ENCODE results near the gene TMEM88.
"Not testable (repeated sequence)": the region's sequence is repeated elsewhere in the genome, so short reads cannot be mapped to it uniquely, and the experiment has no call there.

TMEM88 gene

DNA sequence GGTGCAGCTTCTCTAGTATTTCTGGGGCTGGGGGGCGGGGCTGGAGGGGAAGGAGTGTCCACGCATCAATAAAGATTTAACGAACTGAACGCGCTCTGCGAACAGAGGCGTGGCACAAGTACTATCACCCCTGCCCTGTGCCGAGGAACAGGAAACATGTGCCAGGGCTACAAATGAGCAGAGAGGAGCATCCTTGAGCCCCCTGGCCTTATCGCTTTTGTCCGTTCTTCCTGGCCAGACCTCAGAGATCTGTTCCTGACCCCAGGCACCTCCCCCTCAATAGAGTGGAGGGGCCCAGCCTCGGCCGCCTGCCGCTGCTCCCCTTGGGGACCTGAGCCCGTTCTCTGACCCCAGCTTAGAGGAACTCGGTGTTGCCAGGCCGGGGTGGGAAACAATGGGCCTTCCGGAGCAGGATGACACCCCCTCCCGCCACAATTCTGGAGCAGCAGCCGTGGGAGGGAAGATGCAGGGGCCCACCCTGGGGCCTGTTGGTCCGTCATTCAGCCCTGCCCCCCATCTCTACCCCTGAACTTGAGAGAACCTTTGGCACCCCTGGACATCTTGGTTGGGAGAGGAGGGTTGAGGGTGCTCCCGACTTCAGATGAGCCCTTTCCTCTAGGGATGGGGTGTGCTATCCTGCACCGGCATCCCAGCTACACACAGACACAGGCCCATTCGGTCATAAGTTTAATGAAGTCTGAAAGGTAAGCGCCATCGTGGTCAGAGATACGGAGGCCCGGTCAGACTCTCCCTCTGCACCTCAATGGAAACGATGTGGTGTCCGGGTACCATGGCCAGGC, 1.3 kb downstream of the TMEM88 start:
- no peak for DNase-seq (ENCODE audit: low spot score)

DNA sequence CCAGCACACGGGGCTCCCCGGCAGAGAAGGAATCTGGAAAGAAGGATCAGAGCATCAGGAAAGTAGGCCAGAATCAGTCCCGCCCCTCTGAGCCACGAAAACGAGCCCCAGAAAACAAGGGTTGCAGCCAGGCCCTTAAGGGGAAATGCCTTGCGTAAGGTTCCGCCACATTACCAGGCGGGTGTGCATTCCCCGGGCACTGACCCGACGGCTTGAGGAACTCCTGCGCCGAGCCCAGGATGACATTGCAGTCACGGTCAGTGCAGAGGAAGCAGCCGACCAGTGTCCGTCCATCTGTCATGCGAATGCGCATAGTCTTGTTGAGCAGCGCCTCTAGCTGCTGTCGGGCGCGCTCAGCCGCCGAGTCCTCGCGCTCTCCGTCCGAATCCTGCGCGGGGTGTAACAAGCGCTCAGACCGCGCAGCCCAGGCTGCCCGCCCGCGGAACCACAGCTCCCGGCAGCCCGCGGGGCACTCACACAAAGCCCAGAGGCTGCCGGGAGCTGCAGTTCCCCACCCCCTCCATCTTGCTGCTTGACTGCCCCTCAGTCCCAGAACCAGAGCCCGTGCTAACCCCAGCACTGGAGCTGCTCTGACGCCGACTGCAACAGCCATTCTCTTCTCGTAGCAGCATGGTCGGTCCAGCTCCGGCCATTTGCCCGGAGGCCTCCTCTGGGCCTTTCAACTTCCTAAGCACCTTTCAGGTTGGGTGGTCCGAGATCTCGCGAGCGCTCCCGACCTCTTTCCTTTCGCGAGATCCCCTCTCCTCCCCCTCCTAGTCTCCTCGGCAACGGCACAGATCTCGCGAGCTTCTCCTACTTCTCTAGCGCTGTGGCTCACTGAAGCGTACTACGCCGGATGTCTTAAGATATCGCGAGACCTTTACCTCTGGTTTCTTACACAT, 2.2 kb downstream of the TMEM88 start, which contains the start of gene NAA38:
NAA38 (minus strand) TSS at position 749 of the 902 bp plus-strand sequence; CDS start at position 653, 96 bp downstream.
- peak; percentile 100 for DNase-seq (ENCODE audit: low spot score)

DNA sequence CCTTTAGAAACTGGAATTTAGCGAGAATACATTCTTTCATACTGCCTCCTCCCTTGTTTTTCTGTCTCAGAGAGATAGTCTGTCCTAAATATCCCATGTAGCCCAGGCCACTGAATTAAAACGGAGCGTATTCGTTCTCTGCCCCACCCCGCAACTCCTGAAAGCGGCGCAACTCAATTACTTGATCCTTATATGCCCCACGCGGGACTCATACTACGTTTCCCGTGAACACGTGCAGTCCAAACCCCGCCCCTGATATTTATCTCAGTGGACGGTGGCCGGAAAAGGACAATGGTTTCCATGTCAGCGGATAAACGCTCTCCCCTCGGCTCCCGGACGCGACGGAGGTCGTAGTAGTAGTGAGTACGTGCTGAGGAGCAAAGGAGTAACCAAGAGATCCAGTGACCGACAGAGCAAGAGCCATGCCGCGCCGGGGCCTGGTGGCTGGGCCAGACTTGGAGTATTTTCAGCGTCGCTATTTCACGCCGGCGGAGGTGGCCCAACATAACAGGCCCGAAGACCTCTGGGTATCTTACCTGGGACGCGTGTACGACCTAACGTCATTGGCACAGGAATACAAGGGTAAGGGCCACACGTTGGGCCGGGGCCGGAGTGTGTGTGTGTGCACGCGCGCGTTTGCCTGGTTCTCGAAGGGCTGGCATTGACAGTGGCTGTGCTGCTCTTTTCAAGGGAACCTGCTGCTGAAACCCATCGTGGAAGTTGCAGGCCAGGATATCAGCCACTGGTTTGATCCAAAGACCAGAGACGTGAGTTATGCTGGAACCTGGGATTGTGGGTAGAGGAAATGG, 3.1 kb downstream of the TMEM88 start, which contains the start of gene CYB5D1:
CYB5D1 (plus strand) TSS at position 291 of the 809 bp plus-strand sequence; CDS start at position 423, 132 bp downstream.
- DNase-seq (ENCODE audit: low spot score): peak; percentile 93

DNA sequence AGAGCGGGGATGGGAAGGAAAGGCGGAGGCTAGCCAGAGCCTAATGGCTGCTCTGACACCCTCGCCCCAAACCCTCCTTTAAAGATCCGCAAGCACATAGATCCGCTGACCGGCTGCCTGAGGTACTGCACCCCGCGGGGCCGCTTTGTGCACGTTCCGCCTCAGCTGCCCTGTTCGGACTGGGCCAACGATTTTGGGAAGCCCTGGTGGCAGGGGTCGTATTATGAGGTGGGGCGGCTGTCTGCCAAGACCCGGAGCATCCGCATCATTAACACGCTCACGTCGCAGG, 3.6 kb downstream of the TMEM88 start:
- DNase-seq (ENCODE audit: low spot score): peak; percentile 69

DNA sequence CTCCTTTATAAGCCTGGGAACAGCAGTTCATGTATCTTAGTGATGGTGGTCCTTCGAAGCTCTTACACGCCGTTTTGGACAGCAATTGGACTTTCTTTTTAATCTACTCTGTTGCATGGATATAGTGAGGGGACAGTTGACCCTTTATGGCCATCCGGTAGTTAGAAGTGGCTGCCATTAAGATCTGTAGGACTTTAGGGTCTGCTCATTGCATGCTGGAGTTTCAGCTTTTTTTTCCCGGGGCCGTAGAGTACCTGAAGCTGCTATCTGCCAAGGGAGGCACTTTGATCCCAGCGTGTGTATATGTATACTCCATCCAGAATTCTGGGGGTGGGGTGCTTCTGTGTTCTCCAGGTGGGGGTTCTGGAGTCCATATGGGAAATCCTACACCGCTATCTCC, 4.2 kb downstream of the TMEM88 start:
- DNase-seq (ENCODE audit: low spot score): no peak

DNA sequence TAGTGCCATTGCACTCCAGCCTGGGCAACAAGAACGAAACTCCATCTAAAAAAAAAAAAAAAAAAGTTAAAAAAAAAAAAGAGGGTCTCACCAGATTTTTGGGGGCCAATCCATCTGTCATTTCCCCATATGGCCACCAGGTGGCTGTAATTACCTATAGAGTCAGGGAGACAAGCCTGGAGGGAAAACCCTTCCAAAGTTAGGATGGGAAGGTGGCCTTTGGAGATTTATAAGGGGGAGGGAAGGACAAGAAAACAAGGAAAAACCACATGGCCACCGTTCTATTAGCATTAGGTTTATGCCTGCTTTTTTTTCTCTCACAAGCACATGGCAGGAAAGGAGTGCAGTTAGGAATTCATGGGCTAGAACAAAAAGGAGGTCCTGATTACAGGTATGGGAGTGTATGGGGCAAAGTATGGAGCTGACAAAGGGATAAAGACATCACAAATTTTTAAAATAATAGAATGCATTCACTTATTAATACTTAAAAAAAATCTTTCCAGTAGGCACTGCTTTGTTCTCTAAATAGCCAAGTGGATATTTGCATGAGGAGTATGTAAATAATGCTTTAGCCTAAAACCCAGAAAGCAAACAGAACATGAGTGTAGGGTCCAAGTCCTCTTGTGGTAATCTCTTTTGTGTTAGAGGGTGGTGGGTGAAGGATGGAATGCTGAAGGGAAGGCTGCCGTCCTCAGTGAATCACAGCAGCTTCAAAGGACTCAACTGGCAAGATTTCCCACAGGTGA, 8.0 kb downstream of the TMEM88 start:
- peak; percentile 43 for DNase-seq (ENCODE audit: low spot score)

DNA sequence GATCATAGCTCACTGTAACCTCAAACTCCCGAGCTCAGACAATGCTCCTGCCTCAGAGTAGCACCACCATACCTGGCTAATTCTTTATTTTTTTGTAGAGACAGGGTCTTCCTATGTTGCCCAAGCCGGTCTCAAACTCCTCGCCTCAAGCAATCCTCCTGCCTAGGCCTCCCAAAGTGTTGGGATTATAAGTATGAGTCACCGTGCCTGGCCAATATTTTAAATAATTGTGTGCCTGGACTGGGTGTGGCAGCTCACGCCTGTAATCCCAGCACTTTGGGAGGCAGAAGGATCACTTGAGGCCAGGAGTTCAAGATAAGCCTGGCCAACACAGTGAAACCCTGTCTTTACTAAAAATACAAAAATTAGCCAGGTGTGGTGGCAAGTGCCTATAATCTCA, 9.5 kb downstream of the TMEM88 start:
- DNase-seq (ENCODE audit: low spot score): not testable (repeated sequence)

DNA sequence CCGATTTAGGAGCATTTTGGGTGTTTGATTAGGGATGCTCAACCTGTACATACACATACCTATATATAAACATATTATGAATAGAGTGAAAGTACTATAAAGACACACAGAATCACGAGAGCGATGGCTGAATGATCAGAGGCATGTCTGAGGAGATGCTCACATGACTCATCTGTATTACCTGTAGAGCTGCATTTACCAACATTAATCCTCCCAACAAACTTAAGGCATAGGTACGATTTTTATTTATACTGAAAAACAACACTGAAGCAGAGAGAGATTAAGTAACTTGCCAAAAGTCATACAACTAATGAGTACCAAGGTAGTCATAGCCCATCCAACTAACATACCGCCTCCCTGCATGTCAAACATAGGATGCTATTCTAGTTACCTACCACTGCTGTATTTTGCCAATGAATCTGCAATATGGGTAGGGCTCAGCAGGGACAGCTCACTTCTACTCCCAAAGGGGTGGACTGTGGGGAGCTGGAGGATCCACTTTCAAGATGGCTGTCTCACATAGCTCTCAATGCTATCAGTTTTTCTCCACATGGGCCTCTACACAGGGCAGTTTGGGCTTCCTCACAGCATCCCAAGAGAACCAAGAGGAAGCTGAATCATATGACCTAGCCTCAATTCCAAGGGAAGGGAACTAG, 10.3 kb downstream of the TMEM88 start:
- DNase-seq (ENCODE audit: low spot score): no peak

DNA sequence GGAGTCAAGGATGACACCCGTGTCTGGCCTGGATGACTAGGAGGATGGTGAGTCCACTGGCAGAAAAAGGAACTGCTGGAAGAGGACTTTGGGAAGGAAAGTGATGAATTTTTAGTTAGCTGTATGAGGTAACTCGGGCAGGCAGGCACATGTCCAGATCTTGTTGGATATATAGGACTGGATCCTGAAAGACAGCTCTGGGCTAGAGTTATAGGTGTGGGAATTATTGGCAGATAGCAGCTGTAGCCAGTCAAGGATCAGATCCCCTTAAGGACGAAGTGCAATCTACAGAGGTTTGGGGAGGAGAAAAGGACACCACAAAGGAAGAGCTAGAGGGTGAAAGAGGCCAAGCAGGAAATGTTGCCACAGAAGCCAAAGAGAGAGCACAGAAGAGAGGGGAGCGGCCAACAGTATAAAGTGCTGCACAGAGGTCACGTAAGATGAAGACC, 13.0 kb downstream of the TMEM88 start:
- no peak for DNase-seq (ENCODE audit: low spot score)

DNA sequence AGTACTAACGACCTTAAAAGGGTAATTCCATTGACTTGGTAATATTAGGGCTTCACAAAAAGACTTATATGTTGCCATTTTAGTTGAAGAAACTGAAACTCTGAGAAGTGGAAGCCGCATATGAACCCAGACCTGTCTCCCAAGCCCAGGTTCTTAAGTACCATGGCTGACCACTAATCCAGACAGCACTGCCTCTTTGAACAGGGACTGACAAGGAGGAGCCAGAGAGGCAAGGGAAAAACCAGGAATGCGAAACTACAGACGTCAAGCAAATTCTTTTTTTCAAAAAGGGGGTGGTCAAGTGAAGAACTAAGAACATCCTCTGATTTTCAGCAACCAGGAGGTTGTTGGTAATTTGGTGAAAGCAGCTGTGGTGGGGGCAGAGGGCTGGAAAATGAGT, 18.2 kb downstream of the TMEM88 start:
- DNase-seq (ENCODE audit: low spot score): no peak

DNA sequence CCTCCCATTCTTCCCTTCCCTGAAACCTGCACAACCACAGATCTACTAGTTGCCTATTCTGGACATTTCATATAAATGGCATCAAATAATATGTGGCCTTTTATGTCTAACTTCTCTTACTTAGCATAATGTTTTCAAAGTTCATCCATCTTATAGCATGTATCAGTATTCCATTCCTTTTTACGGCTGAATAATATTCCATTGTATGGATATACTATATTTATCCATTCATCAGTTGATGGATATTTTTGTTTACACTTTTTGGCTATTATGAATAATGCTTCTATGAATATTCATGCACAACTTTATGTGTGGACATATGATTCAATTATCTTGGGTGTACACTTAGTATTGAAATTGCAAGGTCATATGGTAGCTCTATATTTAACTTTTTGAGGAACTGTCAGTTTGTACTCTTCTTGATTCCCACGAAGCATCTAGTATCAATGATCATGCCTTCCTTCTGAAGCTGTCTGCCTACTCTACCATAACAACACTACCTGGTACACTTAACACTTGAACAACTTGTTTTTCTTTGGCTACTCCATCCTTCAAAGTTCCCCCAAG, 21.0 kb downstream of the TMEM88 start:
- DNase-seq (ENCODE audit: low spot score): no peak

DNA sequence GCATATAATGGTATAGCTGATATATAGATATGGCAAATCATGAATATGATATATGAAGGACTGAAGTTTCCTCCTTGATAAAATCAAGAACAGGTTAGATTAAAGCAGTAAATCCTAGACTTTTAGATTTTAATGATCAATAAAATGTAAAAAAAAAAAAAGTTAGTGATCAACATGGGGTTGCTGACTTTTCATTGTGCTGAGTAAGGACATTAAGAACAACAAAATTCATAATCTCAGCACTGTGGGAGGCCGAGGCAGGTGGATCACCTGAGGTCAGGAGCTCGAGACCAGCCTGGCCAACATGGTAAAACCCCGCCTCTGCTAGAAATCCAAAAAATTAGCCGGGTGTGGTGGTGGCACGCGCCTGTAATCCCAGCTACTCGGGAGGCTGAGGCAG, 23.4 kb downstream of the TMEM88 start:
- no peak for DNase-seq (ENCODE audit: low spot score)

DNA sequence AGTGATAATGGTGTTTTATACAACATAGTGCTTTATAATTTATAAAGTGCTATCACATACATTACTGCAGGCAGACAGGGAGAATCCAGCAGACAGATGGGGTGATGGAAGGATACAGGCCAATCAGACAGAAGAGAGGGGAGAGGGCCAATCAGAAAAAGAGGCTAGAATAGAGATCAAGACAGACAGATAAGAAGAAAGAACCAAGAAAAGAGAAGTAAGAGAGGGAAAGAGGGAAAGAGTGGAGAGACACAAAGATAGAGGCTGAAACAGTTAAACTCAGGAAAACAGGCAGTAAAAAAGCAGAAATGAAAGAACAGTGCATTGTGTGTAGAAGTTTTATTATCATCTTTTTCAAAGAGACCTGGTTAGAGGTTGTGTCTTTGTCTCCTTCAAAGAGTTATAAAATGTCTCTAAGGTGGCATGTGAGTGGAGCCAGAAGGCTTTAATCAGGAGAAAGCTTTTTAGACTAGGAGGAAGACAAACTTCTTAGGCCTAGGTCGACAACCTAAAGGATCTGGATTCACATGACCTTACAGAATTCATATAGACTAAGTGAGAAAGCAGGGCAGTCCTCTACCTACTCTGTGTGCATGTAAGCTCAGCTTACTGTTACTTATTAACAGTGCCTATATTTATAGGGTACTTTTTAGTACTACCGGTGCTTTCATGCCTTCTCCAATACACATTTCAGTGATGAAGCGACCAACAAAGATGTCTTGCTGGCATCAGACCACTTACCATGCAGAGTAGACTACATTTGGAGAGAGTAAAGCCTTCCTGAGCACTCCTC, 25.4 kb downstream of the TMEM88 start:
- DNase-seq (ENCODE audit: low spot score): no peak

DNA sequence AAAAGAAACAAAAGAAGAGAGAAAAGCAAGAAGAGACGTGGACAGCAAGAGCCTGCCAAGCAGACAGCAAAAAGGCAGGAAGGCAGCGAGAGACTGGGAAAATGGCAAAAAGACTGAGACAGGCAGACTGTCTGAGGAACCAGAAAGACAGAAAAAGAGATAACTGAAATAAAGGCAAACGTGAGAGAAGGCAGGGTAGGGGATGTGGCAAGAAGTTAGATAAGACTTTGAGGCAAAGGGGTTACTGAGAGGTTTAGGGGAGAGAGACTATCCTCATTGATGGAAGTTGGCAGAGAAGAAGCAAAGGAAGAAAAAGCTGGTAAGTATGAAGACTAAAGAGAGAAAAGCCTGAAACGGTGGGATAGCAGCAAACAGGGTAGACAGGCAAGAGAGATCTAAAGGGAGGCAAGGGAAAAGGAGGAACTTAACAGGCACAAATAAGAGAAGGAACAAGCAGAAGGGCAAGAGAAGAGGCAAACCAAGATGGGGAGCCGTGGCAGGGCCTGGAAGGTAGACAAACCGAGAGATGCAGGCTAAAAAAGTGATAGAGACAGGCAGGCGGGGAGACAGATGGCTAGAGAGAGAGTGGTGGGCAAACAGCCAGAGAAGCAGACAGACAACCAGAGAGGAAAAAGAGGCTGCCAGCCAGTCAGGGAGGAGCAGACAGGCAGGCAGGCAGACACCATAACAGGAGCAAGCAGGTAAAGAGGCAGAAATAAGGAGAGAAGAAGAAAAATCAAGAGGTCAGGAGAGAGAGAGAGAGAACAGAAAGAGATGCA, 26.6 kb downstream of the TMEM88 start:
- DNase-seq (ENCODE audit: low spot score): no peak

DNA sequence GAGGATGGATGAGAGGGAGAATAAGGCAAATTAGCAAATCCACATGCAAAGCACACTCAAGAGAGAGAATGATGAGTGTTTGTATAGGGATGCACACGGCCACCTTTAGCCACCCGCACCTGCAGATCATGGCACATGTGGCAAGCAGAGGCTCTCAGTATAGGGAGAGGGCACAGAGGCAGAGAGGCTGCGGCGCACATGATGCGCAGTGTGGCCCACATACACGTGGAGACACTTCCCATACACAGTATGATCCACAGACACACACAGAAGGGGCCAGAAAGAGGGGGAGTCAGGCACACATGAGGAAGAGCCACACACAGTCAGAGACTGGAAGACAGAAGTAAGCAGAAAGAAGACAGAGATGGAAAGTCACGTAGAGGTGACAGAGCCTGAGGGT, 27.2 kb downstream of the TMEM88 start:
- no peak for DNase-seq (ENCODE audit: low spot score)

DNA sequence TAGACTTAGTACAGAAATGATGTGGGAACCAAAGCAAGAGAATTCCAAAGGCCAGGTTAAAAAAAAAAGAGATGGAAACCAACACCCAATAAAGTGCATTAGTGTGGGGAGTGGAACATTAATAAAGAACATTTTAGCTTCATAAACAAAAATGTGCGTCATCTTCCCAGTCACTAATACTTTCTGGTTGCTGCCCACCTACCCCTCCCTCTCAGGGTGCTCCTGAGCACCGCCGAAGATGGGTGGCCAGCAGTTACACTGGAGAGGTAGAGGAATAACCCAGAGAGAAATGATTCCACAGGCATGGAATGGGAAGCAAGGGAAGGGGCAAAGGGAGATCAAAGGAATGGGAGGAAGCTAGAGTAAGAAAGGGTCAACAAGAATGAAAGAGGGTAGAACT, 27.8 kb downstream of the TMEM88 start:
- DNase-seq (ENCODE audit: low spot score): no peak

DNA sequence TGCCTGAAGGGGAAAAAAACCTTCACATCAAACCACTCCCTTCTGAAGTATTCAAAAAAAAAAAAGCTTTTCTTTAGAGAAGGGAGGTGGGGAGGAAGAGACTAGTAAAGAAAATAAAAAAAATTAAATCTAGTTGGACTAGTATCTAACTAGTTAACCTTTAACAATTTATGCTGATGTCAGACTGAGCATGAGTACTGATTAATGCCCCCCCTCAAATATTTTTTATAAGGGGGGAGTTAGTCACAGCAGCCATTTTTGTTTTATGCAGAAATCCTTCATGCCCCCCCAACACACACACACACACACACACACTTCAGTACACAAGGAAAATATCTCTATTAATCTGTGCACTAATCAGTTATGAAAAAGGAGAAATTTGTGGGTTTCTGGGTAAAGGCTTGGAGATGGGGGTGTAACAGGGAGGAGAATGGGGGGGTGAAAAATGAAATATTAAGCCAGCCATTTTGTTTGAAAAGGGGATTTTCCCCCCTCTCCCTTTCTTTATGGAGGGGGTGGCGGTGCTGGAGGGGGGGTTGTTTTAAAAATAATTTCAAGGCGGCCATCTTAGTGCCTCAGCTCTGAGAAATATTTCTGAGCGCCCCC, 29.0 kb downstream of the TMEM88 start:
- peak; percentile 72 for DNase-seq (ENCODE audit: low spot score)

DNA sequence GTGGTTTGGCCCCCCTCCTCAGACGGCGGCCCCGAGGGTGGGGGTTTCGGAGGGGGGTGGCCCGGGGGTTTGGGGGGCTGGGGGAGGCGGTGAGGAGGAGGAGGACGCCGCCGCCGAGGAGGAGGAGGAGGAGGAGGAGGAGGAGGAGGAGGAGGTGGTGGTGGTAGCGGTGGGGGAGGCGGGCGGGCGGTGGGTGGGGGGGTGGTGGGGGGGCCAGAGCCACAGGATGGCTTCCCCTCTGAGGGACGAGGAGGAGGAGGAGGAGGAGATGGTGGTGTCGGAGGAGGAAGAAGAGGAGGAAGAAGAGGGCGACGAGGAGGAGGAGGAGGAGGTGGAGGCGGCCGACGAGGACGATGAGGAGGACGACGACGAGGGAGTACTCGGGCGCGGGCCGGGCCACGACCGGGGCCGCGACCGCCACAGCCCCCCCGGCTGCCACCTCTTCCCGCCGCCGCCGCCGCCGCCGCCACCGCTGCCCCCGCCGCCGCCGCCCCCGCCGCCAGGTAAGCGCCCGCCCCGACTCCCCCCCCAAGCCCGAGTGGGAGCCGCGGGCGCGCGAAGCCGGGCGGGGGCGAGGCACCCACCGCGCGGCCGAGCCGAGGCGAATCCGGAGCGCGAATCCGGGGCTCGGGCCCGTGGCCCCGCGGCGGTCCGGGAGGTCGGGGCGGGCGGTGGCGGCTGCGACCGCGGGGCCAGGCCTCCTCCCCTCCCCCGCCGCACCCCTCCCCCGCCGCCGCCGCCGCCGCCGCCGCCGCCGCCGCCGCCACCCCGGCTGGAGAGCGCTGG, 29.9 kb downstream of the TMEM88 start:
- peak; percentile 18 for DNase-seq (ENCODE audit: low spot score)
